Dermis lymphatic vessel endothelial cell (primary cell): Measurements from ENCODE around the gene CYTH1. TPM values are rescaled to one million over a fixed set of nuclear protein-coding genes. Genes with fewer than 3 reads are reported as not detected.

Experiments used
- total RNA-seq: library from RNA; depleted of rRNA; stranded (reverse); fragments of >200 nt; gene quantifications from 2 replicates; pipeline ENCODE4 v1.2.1, GENCODE V29; 2014

The CYTH1 gene
- total RNA-seq, result 19.8 and 24.9 TPM in 2 replicates

GRCh38 chr17:78781893-78782304, at the start of gene CYTH1:
TSS of gene CYTH1 (minus strand) at chr17:78782273. CDS start at chr17:78782223, 50 bp downstream.

Other genes with a start within 250 kb of the CYTH1 start
- 0.09 and 0.76 TPM in 2 replicates for gene DNAH17, start 204.9 kb downstream of the CYTH1 start, total RNA-seq
- 12.8 and 15.6 TPM in 2 replicates for gene USP36, start 58.5 kb upstream of the CYTH1 start, total RNA-seq
- gene CEP295NL, start 120.9 kb upstream of the CYTH1 start, total RNA-seq, result 1.3 and 1.4 TPM in 2 replicates
- 61.6 and 75.5 TPM in 2 replicates for gene TIMP2, start 143.1 kb upstream of the CYTH1 start, total RNA-seq
- gene LGALS3BP, start 197.7 kb upstream of the CYTH1 start, total RNA-seq, result 1.8 and 5.1 TPM in 2 replicates
- 42.5 and 46.2 TPM in 2 replicates for gene CANT1, start 227.5 kb upstream of the CYTH1 start, total RNA-seq
- gene C1QTNF1, start 241.9 kb upstream of the CYTH1 start, total RNA-seq, result 3.0 and 10.5 TPM in 2 replicates